Muscle of leg (tissue), 11 donors: ENCODE results near the gene FAM180A. TPM values are rescaled to one million over a fixed set of nuclear protein-coding genes. Genes with fewer than 3 reads are reported as not detected.
A peak's percentile ranks its signal among the peaks of the same experiment; 100 is the strongest.
"Not testable (repeated sequence)": the region's sequence is repeated elsewhere in the genome, so short reads cannot be mapped to it uniquely, and the experiment has no call there.

Experiments used
- DNase-seq: peaks from one replicate; pipeline ENCODE4 v3.0.0; 2013
- H3K27ac ChIP-seq: one replicate; pipeline ENCODE4 v1.5.1; 2013; ENCODE audit warnings: mild to moderate bottlenecking, low read length, control low read depth
- H3K27me3 ChIP-seq: one replicate; pipeline ENCODE4 v1.6.1; 2013; ENCODE audit warnings: low read length; ENCODE audit not compliant: control insufficient read depth, insufficient read depth
- H3K36me3 ChIP-seq: one replicate; pipeline ENCODE4 v1.6.1; 2013; ENCODE audit warnings: low read length; ENCODE audit not compliant: control insufficient read depth, insufficient read depth
- H3K4me1 ChIP-seq: one replicate; pipeline ENCODE4 v1.6.1; 2013; ENCODE audit warnings: low read length; ENCODE audit not compliant: control insufficient read depth, insufficient read depth
- H3K4me3 ChIP-seq: one replicate; pipeline ENCODE4 v1.5.1; 2013; ENCODE audit warnings: low read length, control low read depth
- H3K9me3 ChIP-seq: replicated peaks from 2 replicates; pipeline ENCODE4 v1.6.1; 2013; ENCODE audit warnings: low read depth, low read length; ENCODE audit not compliant: control insufficient read depth
- WGBS: methylation state at CpG from one replicate; pipeline ENCODE4 v1.1.5; 2013; ENCODE audit warnings: missing lambda C conversion rate; ENCODE audit not compliant: insufficient coverage; 5-methylcytosine and 5-hydroxymethylcytosine counted together
- polyA plus RNA-seq, 8 donors: library from polyadenylated mRNA; unstranded; fragments of 120-200 nt; gene quantifications; one replicate each; pipeline versions ENCODE4 v1.2.1 to v1.2.3, GENCODE V29; 2013; ENCODE audit warnings: inconsistent platforms in 1 of 8, low replicate concordance in 1 of 8; ENCODE audit not compliant: insufficient read length in 8 of 8, insufficient read depth in 1 of 8
- total RNA-seq: library from RNA; stranded (reverse); fragments of 120-200 nt; gene quantifications from one replicate; pipeline ENCODE4 v1.2.4, GENCODE V29; 2013

FAM180A gene
- total and polyA plus RNA-seq, 9 donors, result 0.17 to 0.96 (median 0.35) TPM; not detected in 1

GRCh38 chr7:135789431-135789830, 40.8 kb upstream of the FAM180A start:
- Histone ChIP-seq H3K4me1 (no peaks in the 10 kb centered on the region), H3K36me3 (no peaks in the 10 kb centered on the region), H3K27ac (no peak overlapping the region), H3K27me3 (peaks cover 2% of the 10 kb centered on the region), H3K4me3 (no peak overlapping the region), H3K9me3 (peaks cover 2% of the 10 kb centered on the region)
- 49% methylated on average over 4 of the region's 4 CpGs for whole genome bisulfite sequencing
- DNase-seq, result no peak

GRCh38 chr7:135786911-135787310, 38.3 kb upstream of the FAM180A start:
- Histone ChIP-seq H3K36me3 (no peaks in the 10 kb centered on the region), H3K27ac (no peak overlapping the region), H3K9me3 (no peaks in the 10 kb centered on the region), H3K27me3 (peaks cover 2% of the 10 kb centered on the region), H3K4me1 (no peaks in the 10 kb centered on the region), H3K4me3 (no peak overlapping the region)
- DNase-seq, result no peak
- no CpG with 5 or more reads among the region's 3 CpGs for WGBS

- no peaks in the 10 kb centered on the region for H3K36me3 ChIP-seq
- H3K9me3 ChIP-seq, result no peaks in the 10 kb centered on the region
- peaks cover 2% of the 10 kb centered on the region for H3K27me3 ChIP-seq
- H3K4me1 ChIP-seq, result no peaks in the 10 kb centered on the region
- DNase-seq, result no peak
- no peak overlapping the region for H3K27ac ChIP-seq
- H3K4me3 ChIP-seq, result no peak overlapping the region
- WGBS, result no CpG with 5 or more reads among the region's 1 CpG
Observed at GRCh38 chr7:135785065-135785464, 36.5 kb upstream of the FAM180A start.

- no peak for DNase-seq
- Histone ChIP-seq H3K4me1 (no peaks in the 10 kb centered on the region), H3K9me3 (no peaks in the 10 kb centered on the region), H3K36me3 (no peaks in the 10 kb centered on the region), H3K4me3 (no peak overlapping the region), H3K27ac (no peak overlapping the region), H3K27me3 (peaks cover 2% of the 10 kb centered on the region)
- WGBS, result 89% methylated on average over 4 of the region's 8 CpGs
Observed at GRCh38 chr7:135784013-135784412, 35.4 kb upstream of the FAM180A start.

- WGBS, result 100% methylated on average over 2 of the region's 6 CpGs
- Histone ChIP-seq H3K9me3 (peaks cover 4% of the 10 kb centered on the region), H3K36me3 (no peaks in the 10 kb centered on the region), H3K27ac (no peak overlapping the region), H3K4me1 (no peaks in the 10 kb centered on the region), H3K27me3 (no peaks in the 10 kb centered on the region), H3K4me3 (no peak overlapping the region)
- no peak for DNase-seq
Observed at GRCh38 chr7:135782801-135783200, 34.2 kb upstream of the FAM180A start.

- no peaks in the 10 kb centered on the region for H3K36me3 ChIP-seq
- 60% methylated on average over 4 of the region's 9 CpGs for WGBS
- no peak overlapping the region for H3K27ac ChIP-seq
- no peaks in the 10 kb centered on the region for H3K4me1 ChIP-seq
- H3K9me3 ChIP-seq, result peaks cover 4% of the 10 kb centered on the region
- DNase-seq, result no peak
- H3K4me3 ChIP-seq, result no peak overlapping the region
- H3K27me3 ChIP-seq, result no peaks in the 10 kb centered on the region
Observed at GRCh38 chr7:135782377-135782776, 33.8 kb upstream of the FAM180A start.

GRCh38 chr7:135777626-135778398, 29.2 kb upstream of the FAM180A start:
- no CpG with 5 or more reads among the region's 3 CpGs for WGBS
- H3K27ac ChIP-seq, result no peak overlapping the region

GRCh38 chr7:135775915-135776314, 27.3 kb upstream of the FAM180A start:
- DNase-seq, H3K4me3 ChIP-seq, H3K27ac ChIP-seq, H3K27me3 ChIP-seq, H3K36me3 ChIP-seq, H3K4me1 ChIP-seq, H3K9me3 ChIP-seq: not testable (repeated sequence)
- WGBS, result no CpG with 5 or more reads among the region's 8 CpGs

More at GRCh38 chr7:135777626-135778398, 29.2 kb upstream of the FAM180A start:
- H3K9me3 ChIP-seq, result peaks cover 4% of the 10 kb centered on the region
- H3K27me3 ChIP-seq, result no peaks in the 10 kb centered on the region
- H3K4me3 ChIP-seq, result no peak overlapping the region
- H3K4me1 ChIP-seq, result no peaks in the 10 kb centered on the region
- DNase-seq, result no peak
- no peaks in the 10 kb centered on the region for H3K36me3 ChIP-seq

DNA sequence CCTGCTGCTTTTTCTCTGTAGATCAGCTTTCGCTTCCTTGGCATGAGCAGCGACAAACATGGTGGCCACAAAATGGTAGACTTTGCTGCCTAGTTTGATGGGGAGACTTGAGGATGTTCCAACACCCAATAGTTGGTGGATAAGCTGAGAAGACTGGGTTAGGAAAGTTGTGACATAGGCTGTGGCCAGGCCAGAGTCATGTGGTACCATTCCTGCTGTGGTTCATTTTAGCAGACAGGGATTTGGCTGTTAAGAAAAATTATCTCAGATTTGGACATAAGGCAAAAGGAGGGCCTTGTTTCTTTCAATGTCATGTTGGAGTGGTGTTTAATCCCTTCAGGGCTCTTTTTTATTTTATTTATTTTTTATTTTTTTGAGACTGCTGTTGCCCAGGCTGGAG, 26.6 kb upstream of the FAM180A start:
- no peak overlapping the region for H3K27ac ChIP-seq
- no CpG with 5 or more reads among the region's 2 CpGs for WGBS

GRCh38 chr7:135774284-135774683, 25.7 kb upstream of the FAM180A start:
- WGBS, result 33% methylated on average over 2 of the region's 4 CpGs
- Histone ChIP-seq H3K36me3 (no peaks in the 10 kb centered on the region), H3K4me3 (no peak overlapping the region), H3K27me3 (no peaks in the 10 kb centered on the region), H3K9me3 (peaks cover 4% of the 10 kb centered on the region), H3K27ac (no peak overlapping the region), H3K4me1 (no peaks in the 10 kb centered on the region)
- DNase-seq, result peak; percentile 31

More for the DNA sequence above, 26.6 kb upstream of the FAM180A start:
- no peak for DNase-seq
- peaks cover 4% of the 10 kb centered on the region for H3K9me3 ChIP-seq
- no peaks in the 10 kb centered on the region for H3K27me3 ChIP-seq
- H3K4me3 ChIP-seq, result no peak overlapping the region
- no peaks in the 10 kb centered on the region for H3K36me3 ChIP-seq
- H3K4me1 ChIP-seq, result no peaks in the 10 kb centered on the region
